Mononuclear cell (primary cell): ENCODE data around the gene ERC1. TPM values are rescaled to one million over a fixed set of nuclear protein-coding genes. Genes with fewer than 3 reads are reported as not detected.

Experiments used
- H3K27me3 ChIP-seq: 2 replicates; pipeline ENCODE4 v1.6.0; 2011; ENCODE audit warnings: low read length, control low read depth; ENCODE audit not compliant: insufficient read depth
- H3K4me1 ChIP-seq: 2 replicates; pipeline ENCODE4 v1.5.1; 2011; ENCODE audit warnings: mild to moderate bottlenecking, low read length, control low read depth; ENCODE audit not compliant: insufficient read depth
- H3K4me3 ChIP-seq: 2 replicates; pipeline ENCODE4 v1.5.1; 2011; ENCODE audit warnings: mild to moderate bottlenecking, low read length, moderate library complexity
- H3K9me3 ChIP-seq: 2 replicates; pipeline ENCODE4 v1.5.1; 2011; ENCODE audit warnings: low read depth, mild to moderate bottlenecking, control low read depth, low read length
- total RNA-seq: library from RNA; depleted of rRNA; stranded (reverse); fragments of >200 nt; gene quantifications from one replicate; pipeline ENCODE4 v1.2.3, GENCODE V29; 2012

The ERC1 gene
- total RNA-seq, 1 donor, result 30.2 TPM

GRCh38 chr12:1474041-1474573 is 483.1 kb downstream of the ERC1 start:
- H3K9me3 ChIP-seq, result no peaks in the 10 kb centered on the region
- no peak overlapping the region for H3K4me3 ChIP-seq
- H3K27me3 ChIP-seq, result no peaks in the 10 kb centered on the region
- H3K4me1 ChIP-seq, result peaks cover 21% of the 10 kb centered on the region

GRCh38 chr12:1474574-1475153 is 483.6 kb downstream of the ERC1 start:
- Histone ChIP-seq H3K27me3 (no peaks in the 10 kb centered on the region), H3K4me3 (no peak overlapping the region), H3K9me3 (no peaks in the 10 kb centered on the region), H3K4me1 (peaks cover 21% of the 10 kb centered on the region)

- no peak overlapping the region for H3K4me3 ChIP-seq
- H3K9me3 ChIP-seq, result no peaks in the 10 kb centered on the region
- no peaks in the 10 kb centered on the region for H3K4me1 ChIP-seq
- H3K27me3 ChIP-seq, result no peaks in the 10 kb centered on the region
Observed at GRCh38 chr12:1479645-1480044, 488.6 kb downstream of the ERC1 start.

GRCh38 chr12:1481326-1481725 is 490.3 kb downstream of the ERC1 start:
- Histone ChIP-seq H3K4me1 (no peaks in the 10 kb centered on the region), H3K9me3 (no peaks in the 10 kb centered on the region), H3K27me3 (no peaks in the 10 kb centered on the region), H3K4me3 (no peak overlapping the region)

GRCh38 chr12:1481906-1482305 is 490.9 kb downstream of the ERC1 start:
- Histone ChIP-seq H3K27me3 (no peaks in the 10 kb centered on the region), H3K4me1 (no peaks in the 10 kb centered on the region), H3K4me3 (no peak overlapping the region), H3K9me3 (no peaks in the 10 kb centered on the region)

- Histone ChIP-seq H3K27me3 (no peaks in the 10 kb centered on the region), H3K9me3 (no peaks in the 10 kb centered on the region), H3K4me3 (no peak overlapping the region), H3K4me1 (peaks cover 9% of the 10 kb centered on the region)
Observed at GRCh38 chr12:1488908-1489381, 497.9 kb downstream of the ERC1 start.

GRCh38 chr12:1491983-1492697 is 501.1 kb downstream of the ERC1 start:
- Histone ChIP-seq H3K9me3 (no peaks in the 10 kb centered on the region), H3K4me1 (peaks cover 9% of the 10 kb centered on the region), H3K4me3 (no peak overlapping the region), H3K27me3 (no peaks in the 10 kb centered on the region)

- Histone ChIP-seq H3K9me3 (no peaks in the 10 kb centered on the region), H3K4me1 (no peaks in the 10 kb centered on the region), H3K4me3 (no peak overlapping the region), H3K27me3 (no peaks in the 10 kb centered on the region)
Observed at GRCh38 chr12:1493781-1494565, 502.9 kb downstream of the ERC1 start.

GRCh38 chr12:1494856-1495255 is 503.8 kb downstream of the ERC1 start:
- no peaks in the 10 kb centered on the region for H3K27me3 ChIP-seq
- no peaks in the 10 kb centered on the region for H3K9me3 ChIP-seq
- no peaks in the 10 kb centered on the region for H3K4me1 ChIP-seq
- H3K4me3 ChIP-seq, result no peak overlapping the region

GRCh38 chr12:1496162-1496900 is 505.3 kb downstream of the ERC1 start:
- Histone ChIP-seq H3K4me3 (no peak overlapping the region), H3K27me3 (no peaks in the 10 kb centered on the region), H3K9me3 (no peaks in the 10 kb centered on the region)

GRCh38 chr12:1497161-1497560 is 506.1 kb downstream of the ERC1 start:
- Histone ChIP-seq H3K4me1 (no peaks in the 10 kb centered on the region), H3K4me3 (no peak overlapping the region), H3K9me3 (no peaks in the 10 kb centered on the region), H3K27me3 (no peaks in the 10 kb centered on the region)

More at GRCh38 chr12:1496162-1496900, 505.3 kb downstream of the ERC1 start:
- no peaks in the 10 kb centered on the region for H3K4me1 ChIP-seq

- H3K4me3 ChIP-seq, result no peak overlapping the region
- H3K9me3 ChIP-seq, result no peaks in the 10 kb centered on the region
- no peaks in the 10 kb centered on the region for H3K4me1 ChIP-seq
- H3K27me3 ChIP-seq, result no peaks in the 10 kb centered on the region
Observed at GRCh38 chr12:1498199-1498740, 507.2 kb downstream of the ERC1 start.

- Histone ChIP-seq H3K27me3 (no peaks in the 10 kb centered on the region), H3K4me1 (peaks cover 4% of the 10 kb centered on the region), H3K9me3 (no peaks in the 10 kb centered on the region), H3K4me3 (no peak overlapping the region)
Observed at GRCh38 chr12:1499351-1499750, 508.3 kb downstream of the ERC1 start.

GRCh38 chr12:1500095-1500801 is 509.2 kb downstream of the ERC1 start:
- Histone ChIP-seq H3K4me3 (no peak overlapping the region), H3K4me1 (peaks cover 10% of the 10 kb centered on the region), H3K27me3 (peaks cover 5% of the 10 kb centered on the region), H3K9me3 (no peaks in the 10 kb centered on the region)
